DND-41 (cell line): ENCODE measurements around the gene GCNT3.

Source experiments
- ATAC-seq: fragments of 200-7000 bp; cut with Tn5 transposase; 3 replicates; pipeline ENCODE4 v1.9.1; 2021; ENCODE audit warnings: low read depth; ENCODE audit not compliant: insufficient read depth
- DNase-seq: peaks from one replicate; pipeline ENCODE4 v3.0.0-alpha.2; 2020
- H2AFZ ChIP-seq: 2 replicates; pipeline ENCODE4 v1.6.0; 2012; ENCODE audit warnings: low read depth, low read length
- H3K27ac ChIP-seq: 2 replicates; pipeline ENCODE4 v1.5.1; 2012; ENCODE audit warnings: low read length, inconsistent platforms
- H3K27me3 ChIP-seq: fragments of 200-600 bp; sonication (generic); 2 replicates; pipeline ENCODE4 v1.6.0; 2012; ENCODE audit warnings: low read length, mild to moderate bottlenecking, inconsistent platforms; ENCODE audit not compliant: insufficient read depth, poor library complexity
- H3K36me3 ChIP-seq: 2 replicates; pipeline ENCODE4 v1.5.1; 2012; ENCODE audit warnings: low read length, inconsistent platforms; ENCODE audit not compliant: insufficient read depth
- H3K4me1 ChIP-seq: 2 replicates; pipeline ENCODE4 v1.5.1; 2012; ENCODE audit warnings: mild to moderate bottlenecking, low read length; ENCODE audit not compliant: insufficient read depth
- H3K4me2 ChIP-seq: 2 replicates; pipeline ENCODE4 v1.6.0; 2012; ENCODE audit warnings: mild to moderate bottlenecking, moderate library complexity, low read length, inconsistent platforms; ENCODE audit not compliant: insufficient read depth
- H3K4me3 ChIP-seq, 2 experiments: fragments of 200-600 bp in 1 of 2; shearing (Covaris generic) in 1 of 2; 2 replicates each; pipeline ENCODE4 v1.5.1; 2012 to 2016; ENCODE audit warnings: inconsistent platforms in 2 of 2, low read length in 2 of 2, mild to moderate bottlenecking in 2 of 2, low read depth in 1 of 2, moderate library complexity in 1 of 2
- H3K79me2 ChIP-seq: 2 replicates; pipeline ENCODE4 v1.6.0; 2012; ENCODE audit warnings: low read length, inconsistent platforms; ENCODE audit not compliant: insufficient read depth
- H3K9ac ChIP-seq: 2 replicates; pipeline ENCODE4 v1.6.0; 2012; ENCODE audit warnings: low read depth, mild to moderate bottlenecking, inconsistent platforms, low read length, moderate library complexity
- H3K9me3 ChIP-seq: 2 replicates; pipeline ENCODE4 v1.5.1; 2012; ENCODE audit warnings: low read length, moderate library complexity, mild to moderate bottlenecking, inconsistent platforms; ENCODE audit not compliant: insufficient read depth, severe bottlenecking
- H4K20me1 ChIP-seq: 2 replicates; pipeline ENCODE4 v1.6.0; 2012; ENCODE audit warnings: low read length; ENCODE audit not compliant: insufficient read depth
- CTCF ChIP-seq: IDR thresholded peaks from 2 replicates; pipeline ENCODE4 v1.5.1; 2012; ENCODE audit warnings: borderline replicate concordance, low read length, moderate library complexity, mild to moderate bottlenecking; ENCODE audit not compliant: poor library complexity, severe bottlenecking; ENCODE audit errors: extremely low read depth
- EZH2 ChIP-seq: IDR thresholded peaks from 3 replicates; pipeline ENCODE4 v1.6.1; 2012; ENCODE audit warnings: borderline replicate concordance, low read depth, mild to moderate bottlenecking, moderate library complexity, low read length, inconsistent platforms; ENCODE audit not compliant: severe bottlenecking

GCNT3 gene

DNA sequence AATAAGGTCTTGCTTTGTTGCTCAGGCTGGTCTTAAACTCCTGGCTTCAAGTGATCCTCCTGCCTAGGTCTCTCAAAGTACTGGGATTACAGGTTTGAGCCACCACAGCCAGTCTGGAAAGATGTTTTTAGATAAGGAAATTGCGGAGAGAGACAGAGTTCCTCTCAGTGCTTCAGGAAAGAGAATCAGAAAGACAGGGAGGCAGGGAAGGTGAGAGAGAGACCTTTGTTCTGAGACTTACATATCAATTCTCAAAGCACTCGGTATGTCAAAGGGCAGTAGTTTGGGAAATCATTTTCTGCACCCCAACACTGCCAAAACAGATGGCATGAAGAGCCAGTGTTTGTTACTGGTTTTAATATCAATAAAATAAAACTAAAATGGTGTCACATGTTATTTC is 13.1 kb upstream of the GCNT3 start:
- H3K4me1 ChIP-seq = no peaks in the 10 kb centered on the region
- DNase-seq (no peak), ATAC-seq (no peak)
- H3K4me3 ChIP-seq = no peak overlapping the region
- TF ChIP-seq EZH2 = no peak
- TF ChIP-seq CTCF = no peak
- H2AFZ ChIP-seq = no peak overlapping the region
- H3K27me3 ChIP-seq = no peaks in the 10 kb centered on the region
- H3K79me2 ChIP-seq = no peaks in the 10 kb centered on the region
- H3K4me2 ChIP-seq = no peak overlapping the region
- no peak overlapping the region for H3K9ac ChIP-seq
- no peaks in the 10 kb centered on the region for H4K20me1 ChIP-seq
- no peak overlapping the region for H3K27ac ChIP-seq
- H3K9me3 ChIP-seq = no peaks in the 10 kb centered on the region
- no peaks in the 10 kb centered on the region for H3K36me3 ChIP-seq

DNA sequence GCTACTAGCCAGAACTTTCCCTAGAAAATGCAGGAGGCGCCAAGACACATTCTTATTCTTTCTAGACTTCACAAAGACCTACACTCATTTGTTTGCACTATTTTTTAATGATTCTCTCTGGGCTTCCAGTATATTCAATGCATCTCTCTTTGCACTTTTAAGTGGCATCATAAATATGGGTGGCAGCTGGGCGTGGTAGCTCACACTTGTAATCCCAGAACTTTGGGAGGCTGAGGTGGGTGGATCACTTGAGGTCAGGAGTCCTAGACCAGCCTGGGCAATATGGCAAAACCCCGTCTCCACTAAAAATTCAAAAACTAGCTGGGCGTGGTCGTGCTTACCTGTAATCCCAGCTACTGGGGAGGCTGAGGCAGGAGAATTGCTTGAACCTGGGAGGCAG is 5.6 kb upstream of the GCNT3 start:
- Histone ChIP-seq H3K27ac (no peak overlapping the region), H3K27me3 (no peaks in the 10 kb centered on the region), H3K36me3 (no peaks in the 10 kb centered on the region), H3K9ac (no peak overlapping the region), H4K20me1 (no peaks in the 10 kb centered on the region), H3K9me3 (peaks cover 5% of the 10 kb centered on the region), H3K4me2 (no peak overlapping the region), H3K4me3 (no peak overlapping the region), H3K79me2 (no peaks in the 10 kb centered on the region), H2AFZ (no peak overlapping the region), H3K4me1 (no peaks in the 10 kb centered on the region)
- ATAC-seq (no peak), DNase-seq (no peak)
- TF ChIP-seq CTCF (no peak), EZH2 (no peak)

DNA sequence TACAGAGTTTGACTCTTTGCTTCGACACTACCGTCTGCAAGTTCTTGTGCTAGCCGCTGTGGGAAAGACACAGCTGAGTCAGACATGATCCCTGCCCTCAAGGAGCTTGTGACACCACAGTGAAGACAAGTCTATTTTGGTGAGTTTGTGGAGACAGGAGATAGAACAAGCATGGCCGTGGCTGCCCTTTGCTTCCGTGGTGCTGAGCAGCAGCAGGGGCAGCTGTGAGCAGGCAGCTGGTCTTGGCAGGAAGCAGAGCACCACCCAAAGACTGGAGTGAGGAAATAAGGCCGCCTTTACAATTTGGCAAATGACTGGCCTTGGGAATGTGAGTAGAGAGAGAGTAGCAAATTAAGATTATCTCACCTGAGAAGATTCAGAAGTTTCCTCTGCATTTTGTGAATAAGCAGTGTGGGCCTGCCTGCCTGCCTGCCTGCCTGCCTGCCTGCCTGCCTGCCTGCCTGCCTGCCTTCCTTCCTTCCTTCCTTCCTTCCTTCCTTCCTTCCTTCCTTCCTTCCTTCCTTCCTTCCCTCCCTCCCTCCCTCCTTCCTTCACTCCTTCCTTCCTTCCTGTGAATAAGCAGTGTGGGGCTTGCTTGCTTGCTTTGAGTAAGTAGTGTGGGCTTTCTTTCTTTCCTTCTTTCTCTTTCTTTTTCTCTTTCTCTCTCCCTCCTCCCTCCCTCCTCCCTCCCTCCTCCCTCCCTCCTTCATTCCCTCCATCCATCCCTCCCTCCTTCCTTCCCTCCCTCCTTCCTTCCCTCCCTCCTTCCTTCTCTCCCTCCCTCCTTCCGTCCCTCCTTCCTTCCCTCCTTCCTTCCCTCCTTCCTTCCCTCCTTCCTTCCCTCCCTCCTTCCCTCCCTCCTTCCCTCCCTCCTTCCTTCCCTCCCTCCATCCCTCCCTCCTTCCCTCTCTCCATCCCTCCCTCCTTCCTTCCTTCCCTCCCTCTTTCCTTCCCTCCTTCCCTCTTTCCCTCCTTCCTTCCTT is 1.6 kb upstream of the GCNT3 start:
- H2AFZ ChIP-seq = no peak overlapping the region
- no peak for ATAC-seq
- no peak overlapping the region for H3K4me2 ChIP-seq
- no peaks in the 10 kb centered on the region for H3K79me2 ChIP-seq
- no peaks in the 10 kb centered on the region for H4K20me1 ChIP-seq
- DNase-seq = no peak
- no peak overlapping the region for H3K4me3 ChIP-seq
- H3K27me3 ChIP-seq = no peaks in the 10 kb centered on the region
- no peaks in the 10 kb centered on the region for H3K4me1 ChIP-seq
- no peak for TF ChIP-seq CTCF
- no peak for TF ChIP-seq EZH2
- no peak overlapping the region for H3K27ac ChIP-seq
- H3K9ac ChIP-seq = no peak overlapping the region
- H3K9me3 ChIP-seq = no peaks in the 10 kb centered on the region
- H3K36me3 ChIP-seq = no peaks in the 10 kb centered on the region
